GM18868 (cell line): Measurements from ENCODE around the gene LRFN2.

Experiments
- ATAC-seq: cut with Tn5 transposase; IDR thresholded peaks from one replicate; pipeline ENCODE4 v1.9.1; 2021; ENCODE audit warnings: mild to moderate bottlenecking, moderate library complexity; ENCODE audit not compliant: unreplicated experiment

LRFN2 gene

DNA sequence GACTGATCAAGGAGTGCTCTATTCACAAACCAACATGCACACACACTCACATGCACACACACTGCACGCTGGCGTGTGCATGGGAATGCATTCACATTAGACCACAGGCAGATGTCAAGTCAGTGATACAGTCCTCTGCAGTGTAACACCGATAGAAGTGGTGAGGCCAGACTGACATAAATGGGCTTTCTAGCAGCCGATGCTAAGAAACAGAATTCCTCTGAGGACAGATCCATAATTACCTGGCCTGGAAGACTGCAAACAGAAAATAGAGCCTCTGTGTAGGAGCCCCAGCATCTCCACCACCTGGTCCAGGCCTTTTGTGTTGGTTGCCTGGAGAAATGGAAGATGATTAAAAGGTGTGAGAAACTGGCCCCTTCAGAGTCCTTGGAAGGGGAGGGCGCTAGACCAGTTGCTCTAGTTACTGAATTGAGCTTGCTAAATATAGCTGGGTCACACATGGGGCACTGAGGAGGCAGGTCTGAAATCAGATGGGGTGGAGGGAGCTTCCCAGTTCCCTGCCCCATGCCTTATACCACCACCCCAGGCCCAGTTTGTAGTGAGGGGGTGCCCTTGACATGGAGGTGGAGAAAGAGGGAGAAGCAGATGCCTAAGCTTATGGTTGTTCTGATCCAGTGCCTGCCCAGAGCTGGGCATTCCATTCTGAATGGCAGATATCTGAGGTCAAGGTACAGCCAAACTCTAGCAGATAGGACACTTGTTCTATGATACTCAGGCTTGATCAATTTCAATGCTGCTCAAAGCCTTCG lies 233.8 kb downstream of the LRFN2 start:
- no peak for ATAC-seq

DNA sequence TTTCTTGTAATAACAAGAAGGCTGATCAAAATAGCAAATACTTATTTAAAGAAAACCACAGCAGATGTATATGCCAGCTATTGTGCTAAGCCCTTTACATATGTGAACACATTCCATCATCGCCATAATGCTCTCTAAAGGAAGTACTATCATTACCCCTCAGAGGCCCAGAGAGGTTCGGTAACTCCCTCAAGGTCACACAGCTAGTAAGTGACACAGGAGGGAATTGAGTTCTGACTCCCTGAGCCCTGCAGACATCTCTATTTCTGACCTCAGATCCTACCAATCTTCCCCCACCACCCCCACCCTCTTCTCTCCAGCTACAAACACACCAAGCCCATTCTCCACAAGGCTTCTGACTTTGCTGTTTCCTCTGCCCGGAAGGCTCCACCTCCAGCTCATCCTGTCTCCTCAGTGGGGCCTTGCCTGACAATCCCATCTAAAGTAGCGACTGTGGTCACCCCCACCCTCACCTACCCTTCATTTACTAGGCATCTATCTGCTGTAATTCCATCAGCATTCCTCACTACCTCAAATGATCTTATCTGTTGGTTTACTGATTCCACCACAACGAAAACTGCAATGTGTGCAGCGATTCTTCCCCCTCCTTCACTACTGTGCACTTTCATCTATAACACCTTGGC lies 234.5 kb downstream of the LRFN2 start:
- ATAC-seq: no peak

DNA sequence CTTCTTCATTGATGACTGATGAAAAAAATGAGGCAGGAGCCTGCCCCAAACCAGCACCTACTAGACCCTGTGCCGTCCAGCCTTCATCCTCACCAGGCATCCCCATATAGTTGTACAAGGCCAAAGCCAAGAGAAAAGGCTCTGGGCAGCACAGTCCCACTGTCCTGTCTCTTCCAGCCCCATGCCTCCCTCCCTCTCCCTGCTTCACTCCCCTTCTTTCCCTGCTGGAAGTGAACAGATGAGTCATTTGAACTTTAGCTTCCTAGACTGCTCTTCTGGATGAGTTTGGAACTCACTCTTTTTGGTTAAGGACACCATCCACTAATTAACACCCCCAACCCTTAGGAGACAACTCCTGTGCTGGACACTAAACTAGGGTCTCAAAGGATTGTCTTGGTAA lies 235.2 kb downstream of the LRFN2 start:
- ATAC-seq: no peak

DNA sequence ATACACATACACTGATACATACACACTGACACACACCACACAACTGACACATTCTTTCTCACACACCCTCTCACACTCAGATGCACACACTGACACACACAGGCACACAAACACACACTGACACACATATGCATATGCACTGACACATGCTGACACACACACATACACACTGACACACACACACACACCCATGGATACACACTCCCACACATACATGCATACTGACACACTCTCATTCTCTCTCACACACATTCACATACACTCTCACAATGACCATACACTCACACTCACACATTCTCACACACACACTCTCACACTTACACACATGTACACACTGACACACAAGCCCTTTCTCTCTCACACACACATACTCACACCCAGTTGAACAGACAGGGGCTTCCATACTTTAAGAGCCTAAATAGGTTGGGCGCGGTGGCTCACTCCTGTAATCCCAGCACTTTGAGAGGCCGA lies 236.4 kb downstream of the LRFN2 start:
- no peak for ATAC-seq

DNA sequence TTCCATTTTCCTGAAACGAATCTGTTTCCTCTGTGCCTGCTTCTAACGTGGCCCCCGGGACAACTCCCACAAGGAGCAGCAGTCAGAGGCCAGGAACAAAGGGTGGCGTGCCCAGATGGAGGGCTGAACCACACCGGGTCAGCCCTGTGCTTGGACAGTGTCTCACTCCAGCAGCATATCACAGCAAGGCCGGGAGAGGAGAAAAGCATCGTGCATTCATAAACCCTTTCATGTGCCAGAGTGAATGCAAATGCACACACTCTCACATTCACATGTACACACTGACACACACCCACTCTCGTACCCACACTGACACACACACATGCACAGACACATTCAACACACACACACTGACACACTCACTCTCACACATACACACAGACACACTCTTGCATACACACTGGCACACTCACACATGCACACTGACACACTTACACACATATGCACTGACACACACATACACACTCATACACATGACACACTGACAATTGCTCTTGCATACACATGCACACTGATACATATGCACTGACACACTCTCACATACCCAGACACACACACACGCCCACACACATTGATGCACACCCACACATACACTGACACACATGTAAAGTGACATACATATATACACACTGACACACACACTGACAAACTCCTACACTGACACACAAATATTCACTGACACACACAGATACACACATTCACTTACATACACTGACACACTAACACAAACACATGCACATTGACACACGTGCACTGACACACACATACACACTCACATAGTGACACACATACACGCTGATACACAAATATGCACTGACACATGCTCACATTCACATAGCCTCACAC lies 237.0 kb downstream of the LRFN2 start:
- no peak for ATAC-seq

DNA sequence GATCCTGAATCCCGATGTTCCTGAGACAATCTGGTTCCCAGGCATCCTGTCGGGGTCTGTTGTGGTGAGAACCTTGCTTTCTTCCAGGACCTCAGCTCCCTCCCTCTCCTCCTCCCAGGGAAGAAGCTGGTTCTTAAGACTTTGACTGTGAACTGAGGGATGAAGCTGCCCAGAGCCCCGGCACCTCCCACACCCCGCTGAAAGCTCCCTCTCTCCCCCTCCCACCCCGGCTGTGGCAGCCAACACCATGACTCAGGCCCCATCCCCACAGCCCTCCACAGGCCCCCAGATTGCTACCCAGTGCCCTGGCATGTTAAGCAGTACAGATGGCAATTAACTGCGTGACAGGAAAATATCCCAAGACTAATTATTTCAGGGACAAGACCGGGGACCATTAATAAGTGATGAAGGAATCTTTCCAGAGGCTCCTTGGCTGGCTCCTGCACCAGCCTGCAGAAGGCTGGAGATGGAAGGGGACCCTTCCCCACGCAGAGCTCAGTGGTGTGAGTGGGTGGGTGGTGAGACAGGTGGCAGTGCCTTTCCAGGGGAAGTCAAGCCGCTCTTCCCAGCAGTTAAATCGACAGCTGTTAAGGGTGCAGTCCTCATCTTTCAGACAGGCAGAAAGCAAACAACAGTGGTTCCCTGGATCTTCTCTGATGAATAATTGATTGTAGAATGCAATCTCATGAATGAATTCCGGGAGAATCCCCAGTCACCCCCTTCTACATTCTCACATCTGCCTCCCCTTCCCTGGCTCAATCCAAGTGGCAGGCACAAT lies 237.9 kb downstream of the LRFN2 start:
- no peak for ATAC-seq

DNA sequence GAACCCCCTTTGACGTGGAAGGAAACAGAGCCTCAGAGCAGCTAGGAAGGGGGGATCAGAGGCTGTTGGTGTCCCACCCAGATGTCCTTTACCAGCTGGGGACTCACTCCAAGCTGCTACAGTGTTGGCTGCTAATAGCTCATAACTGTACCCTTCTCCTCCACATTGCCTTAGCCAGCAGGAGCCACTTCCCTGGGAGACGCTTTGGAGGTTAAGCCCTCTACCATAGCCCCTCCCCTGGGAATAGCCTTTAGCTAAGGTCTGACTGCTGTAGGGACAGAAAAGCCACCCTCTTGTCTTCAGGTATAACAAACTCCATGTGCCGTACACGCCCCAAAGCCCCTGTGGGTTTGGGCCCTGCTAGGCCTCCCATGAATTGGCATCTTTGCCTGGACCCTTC lies 238.6 kb downstream of the LRFN2 start:
- no peak for ATAC-seq

DNA sequence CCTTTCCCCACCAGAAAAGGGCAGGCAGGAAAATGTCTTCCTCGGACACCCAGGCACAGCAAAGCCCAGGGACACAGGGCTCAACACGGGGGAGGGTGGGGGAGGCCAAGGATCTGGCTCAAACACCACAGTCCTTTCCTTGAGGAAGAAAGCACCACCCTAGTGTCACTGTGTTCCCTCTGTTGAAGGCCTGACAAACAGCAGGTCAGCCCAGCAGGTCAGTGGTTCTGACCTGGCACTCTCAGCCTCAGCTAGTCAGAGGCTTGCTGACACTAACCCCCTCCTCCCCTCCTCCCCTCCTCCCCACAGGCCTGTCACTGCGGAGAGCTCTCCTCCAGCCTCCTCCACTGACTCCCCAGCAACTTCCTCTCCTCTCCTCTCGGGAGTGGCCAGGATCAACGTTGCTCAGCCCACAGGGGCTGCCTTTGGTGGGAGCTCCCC lies 239.6 kb downstream of the LRFN2 start:
- no peak for ATAC-seq

DNA sequence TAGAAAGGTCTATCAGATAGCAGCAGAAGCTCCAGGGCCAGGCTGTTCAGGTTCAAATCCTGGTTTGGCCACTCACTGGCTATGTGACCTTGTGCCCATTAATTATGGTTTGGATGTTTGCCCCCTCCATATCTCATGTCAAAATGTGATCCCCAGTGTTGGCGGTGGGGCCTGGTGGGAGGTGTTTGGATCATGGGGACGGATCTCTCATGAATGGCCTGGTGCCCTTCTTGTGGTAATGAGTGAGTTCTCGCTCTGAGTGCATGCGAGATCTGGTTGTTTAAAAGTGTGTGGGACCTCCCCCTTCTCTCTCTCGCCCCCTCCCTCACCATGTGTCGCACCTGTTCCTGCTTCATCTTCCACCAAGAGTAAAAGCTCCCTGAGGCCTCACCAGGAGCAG lies 240.9 kb downstream of the LRFN2 start:
- ATAC-seq: no peak

DNA sequence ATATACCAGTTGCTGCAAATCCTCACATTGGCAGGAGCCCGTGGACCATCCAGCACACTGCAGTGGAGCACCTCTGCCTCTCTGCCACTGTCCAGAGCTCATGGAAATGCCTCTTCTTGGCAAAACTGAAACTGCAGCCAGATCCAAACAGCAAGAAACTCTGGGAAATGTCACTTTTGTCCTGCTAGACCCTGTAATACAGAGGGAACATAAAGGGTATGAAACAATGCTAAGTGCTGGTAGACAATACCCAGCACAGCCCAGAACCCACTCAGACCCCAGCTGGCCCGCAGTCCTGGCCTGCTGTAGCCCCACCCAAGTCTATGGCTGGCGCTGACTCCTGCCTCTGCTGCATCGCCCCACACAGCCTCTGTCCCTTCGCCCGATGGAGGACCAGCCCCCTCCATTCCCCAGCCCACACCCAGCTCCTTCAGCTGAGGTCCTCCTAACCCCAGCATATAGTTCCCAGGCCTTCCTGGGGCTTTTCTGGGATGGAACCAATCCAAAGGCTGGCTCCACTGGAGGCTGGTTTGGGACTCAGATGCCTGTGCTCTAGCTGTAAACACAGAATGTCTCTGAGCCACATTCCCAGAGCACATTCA lies 242.5 kb downstream of the LRFN2 start:
- ATAC-seq: no peak

DNA sequence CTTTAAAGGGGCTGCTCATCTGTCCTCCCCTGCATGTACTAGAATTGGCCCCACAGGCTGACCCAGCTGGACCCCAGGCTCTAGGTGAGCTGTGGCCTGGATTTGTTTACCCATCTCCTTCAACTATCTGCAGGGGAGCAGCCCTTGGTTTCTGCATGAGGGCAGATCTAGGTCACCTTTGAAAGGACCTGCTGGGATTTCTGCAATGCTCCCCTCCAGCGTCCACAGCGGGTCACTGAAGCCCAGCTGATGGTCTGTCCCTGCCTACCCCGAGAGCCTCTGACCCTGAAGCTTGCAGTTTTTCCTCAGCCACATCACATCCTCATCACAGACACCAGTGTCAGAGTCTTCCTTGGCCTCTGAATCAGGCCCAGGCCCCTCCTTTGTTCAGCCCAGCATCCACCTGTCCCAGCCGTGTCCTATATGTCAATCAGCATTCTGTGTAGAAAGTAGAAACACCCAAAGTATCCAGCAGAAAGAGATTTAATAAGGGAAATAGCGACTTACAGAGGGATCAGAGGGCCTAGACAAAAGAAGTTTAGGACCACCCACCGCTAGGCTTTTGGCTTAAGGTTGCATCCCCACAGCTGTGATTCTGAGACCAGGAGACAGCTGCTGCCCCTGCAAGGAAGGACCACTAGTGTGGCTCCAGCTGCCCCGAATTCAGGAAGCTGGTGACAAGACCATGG lies 243.1 kb downstream of the LRFN2 start:
- no peak for ATAC-seq

DNA sequence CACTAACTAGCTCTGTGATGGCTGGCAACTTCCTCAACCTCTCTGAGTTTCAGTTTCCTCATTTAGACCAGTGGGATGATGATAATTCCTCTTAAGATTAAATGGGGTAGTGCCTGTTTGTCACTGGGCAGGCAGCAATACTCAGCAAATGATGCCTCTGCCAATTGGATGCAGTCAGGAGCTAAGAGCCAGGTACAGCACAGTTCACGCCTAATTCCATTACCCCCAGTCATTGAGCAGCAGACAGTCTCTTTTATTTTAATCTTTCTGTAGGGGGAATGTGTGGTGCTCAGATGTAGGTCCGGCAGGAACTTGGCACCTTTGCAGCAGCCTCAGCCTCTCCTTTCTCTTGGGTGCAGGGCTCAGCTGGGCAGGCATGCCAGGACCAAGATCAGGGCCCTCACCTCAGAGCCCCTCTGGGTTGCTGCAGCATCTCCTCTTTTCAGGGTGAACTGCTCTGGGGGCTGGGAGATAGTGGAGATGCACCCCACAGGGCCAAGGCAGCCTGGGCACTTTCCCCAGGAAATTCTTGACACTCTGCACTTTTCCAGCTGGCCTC lies 243.8 kb downstream of the LRFN2 start:
- no peak for ATAC-seq

DNA sequence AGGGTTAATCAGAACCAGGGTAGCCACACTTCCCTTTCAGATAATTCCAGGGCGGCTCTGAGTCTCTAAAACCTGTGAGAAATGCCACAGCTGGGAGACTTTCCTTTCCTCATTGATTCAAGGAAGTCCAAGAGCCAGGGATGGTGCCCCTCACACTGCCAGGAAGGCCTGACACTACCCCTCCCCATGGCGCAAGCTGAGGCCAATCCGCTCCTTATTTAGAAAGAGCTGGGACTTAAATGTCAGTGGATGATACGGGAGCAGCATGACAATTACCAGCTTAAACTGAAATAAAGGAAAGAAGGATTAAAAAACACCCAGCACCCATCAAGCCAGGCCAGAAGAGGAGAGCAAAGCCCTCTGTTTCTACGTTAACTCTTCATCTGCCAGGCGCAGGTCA lies 244.4 kb downstream of the LRFN2 start:
- ATAC-seq: no peak

DNA sequence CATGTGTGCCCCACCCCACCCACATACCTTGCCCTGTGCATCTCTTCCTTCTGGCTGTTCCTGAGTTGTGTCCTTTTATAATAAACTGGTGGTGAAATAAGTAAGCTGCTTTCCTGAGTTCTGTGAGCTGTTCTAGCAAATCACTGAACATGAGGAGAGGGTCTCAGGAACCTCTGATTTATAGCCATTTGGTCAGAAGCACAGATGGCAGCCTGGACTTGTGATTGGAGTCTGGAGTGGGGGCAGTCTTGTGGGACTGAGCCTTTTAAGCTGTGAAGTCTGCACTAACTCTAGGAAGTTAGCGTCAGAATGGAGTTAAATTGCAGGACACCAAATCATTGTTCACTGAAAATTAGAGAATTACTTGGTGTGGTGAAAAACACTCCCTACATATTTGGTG lies 245.4 kb downstream of the LRFN2 start:
- ATAC-seq: no peak
